ENCODE results near the gene HLA-DQA1.

DNA sequence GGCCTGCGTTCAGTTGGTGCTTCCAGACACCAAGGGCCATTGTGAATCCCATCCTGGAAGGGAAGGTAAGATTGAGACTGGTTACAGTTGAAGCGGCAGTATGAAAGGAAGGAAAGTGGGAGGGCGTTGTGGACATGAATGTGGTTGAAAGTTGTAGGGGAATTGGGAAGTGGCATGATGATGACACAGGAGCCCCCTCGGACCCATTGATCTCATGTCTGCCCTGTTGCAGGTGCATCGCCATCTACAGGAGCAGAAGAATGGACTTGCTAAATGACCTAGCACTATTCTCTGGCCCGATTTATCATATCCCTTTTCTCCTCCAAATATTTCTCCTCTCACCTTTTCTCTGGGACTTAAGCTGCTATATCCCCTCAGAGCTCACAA, 5.5 kb downstream of the HLA-DQA1 start:
- TF ChIP-seq, protein P1, sequence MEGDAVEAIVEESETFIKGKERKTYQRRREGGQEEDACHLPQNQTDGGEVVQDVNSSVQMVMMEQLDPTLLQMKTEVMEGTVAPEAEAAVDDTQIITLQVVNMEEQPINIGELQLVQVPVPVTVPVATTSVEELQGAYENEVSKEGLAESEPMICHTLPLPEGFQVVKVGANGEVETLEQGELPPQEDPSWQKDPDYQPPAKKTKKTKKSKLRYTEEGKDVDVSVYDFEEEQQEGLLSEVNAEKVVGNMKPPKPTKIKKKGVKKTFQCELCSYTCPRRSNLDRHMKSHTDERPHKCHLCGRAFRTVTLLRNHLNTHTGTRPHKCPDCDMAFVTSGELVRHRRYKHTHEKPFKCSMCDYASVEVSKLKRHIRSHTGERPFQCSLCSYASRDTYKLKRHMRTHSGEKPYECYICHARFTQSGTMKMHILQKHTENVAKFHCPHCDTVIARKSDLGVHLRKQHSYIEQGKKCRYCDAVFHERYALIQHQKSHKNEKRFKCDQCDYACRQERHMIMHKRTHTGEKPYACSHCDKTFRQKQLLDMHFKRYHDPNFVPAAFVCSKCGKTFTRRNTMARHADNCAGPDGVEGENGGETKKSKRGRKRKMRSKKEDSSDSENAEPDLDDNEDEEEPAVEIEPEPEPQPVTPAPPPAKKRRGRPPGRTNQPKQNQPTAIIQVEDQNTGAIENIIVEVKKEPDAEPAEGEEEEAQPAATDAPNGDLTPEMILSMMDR (IDR thresholded peaks at IDR 0.05; ENCODE audit: poor library complexity), result no peak
- TF ChIP-seq EZH2phosphoT487 (IDR thresholded peaks at IDR 0.05; ENCODE audit: low read depth, severe bottlenecking, unreplicated experiment) (no peak), EZH2 (IDR thresholded peaks at IDR 0.05; ENCODE audit: borderline replicate concordance) (no peak)
